ENCODE results near the gene TPCN1. TPM values are rescaled to one million over a fixed set of nuclear protein-coding genes. Genes with fewer than 3 reads are reported as not detected.

The TPCN1 gene
- total and polyA plus RNA-seq, 2 of the 13 experiments (the other 11 are each of a cell fraction or from before 2014, with no cell fraction given) = 8.0 to 26.8 TPM

GRCh38 chr12:113334786-113335539 lies 113.7 kb downstream of the TPCN1 start, which contains the start of gene SLC8B1 (continued):
- no peak for TF ChIP-seq TRAFD1 (CRISPR knock-in tag; IDR thresholded peaks at IDR 0.05; ENCODE audit: borderline replicate concordance)
- no peak for TF ChIP-seq ZNF510 (CRISPR knock-in tag; IDR thresholded peaks at IDR 0.05; ENCODE audit: low read depth)
- TF ChIP-seq KLF13 (CRISPR knock-in tag; IDR thresholded peaks at IDR 0.05) = no peak
- no peak for TF ChIP-seq ARID2 (CRISPR knock-in tag; IDR thresholded peaks at IDR 0.05; ENCODE audit: borderline replicate concordance)
- TF ChIP-seq KAT8 (CRISPR knock-in tag; IDR thresholded peaks at IDR 0.05) = peak; percentile 62
- TF ChIP-seq LBX2 (CRISPR knock-in tag; IDR thresholded peaks at IDR 0.05; ENCODE audit: borderline replicate concordance) = peak; percentile 47; the same call in 1 of the 2 replicates
- TF ChIP-seq ISL2 (CRISPR knock-in tag; IDR thresholded peaks at IDR 0.05) = no peak
- TF ChIP-seq ZNF260 (CRISPR knock-in tag; IDR thresholded peaks at IDR 0.05; ENCODE audit: borderline replicate concordance, low read depth) = no peak
- no peak for TF ChIP-seq ZNF383 (CRISPR knock-in tag; IDR thresholded peaks at IDR 0.05; ENCODE audit: borderline replicate concordance)
- no peak for TF ChIP-seq ZNF749 (CRISPR knock-in tag; IDR thresholded peaks at IDR 0.05; ENCODE audit: borderline replicate concordance)
- no peak for TF ChIP-seq CHCHD3 (CRISPR knock-in tag; IDR thresholded peaks at IDR 0.05)
- 0 out of 2 replicates have a peak, but pooled peaks have one; percentile 19 for TF ChIP-seq ESRRA (CRISPR knock-in tag; IDR thresholded peaks at IDR 0.05; ENCODE audit: low read depth)
- 0 out of 2 replicates have a peak, but pooled peaks have one; percentile 51 for TF ChIP-seq SMAD1 (CRISPR knock-in tag; IDR thresholded peaks at IDR 0.05; ENCODE audit: borderline replicate concordance, low read depth)
- 0 out of 2 replicates have a peak, but pooled peaks have one; percentile 62 for TF ChIP-seq ZNF274 (CRISPR knock-in tag; IDR thresholded peaks at IDR 0.05)
- TF ChIP-seq EED (CRISPR knock-in tag; IDR thresholded peaks at IDR 0.05) = peak; percentile 64; the same call in 1 of the 2 replicates
- no peak for TF ChIP-seq MIER3 (CRISPR knock-in tag; IDR thresholded peaks at IDR 0.05; ENCODE audit: borderline replicate concordance)
- no peak for TF ChIP-seq HOXA7 (CRISPR knock-in tag; IDR thresholded peaks at IDR 0.05)
- TF ChIP-seq ZNF704 (CRISPR knock-in tag; IDR thresholded peaks at IDR 0.05; ENCODE audit: borderline replicate concordance) = no peak
- TF ChIP-seq SP140L (CRISPR knock-in tag; IDR thresholded peaks at IDR 0.05; ENCODE audit: borderline replicate concordance) = no peak; the same call in 1 of the 2 replicates
- TF ChIP-seq ZNF382 (CRISPR knock-in tag; IDR thresholded peaks at IDR 0.05; ENCODE audit: borderline replicate concordance) = no peak
- TF ChIP-seq PAWR (CRISPR knock-in tag; IDR thresholded peaks at IDR 0.05; ENCODE audit: borderline replicate concordance) = no peak
- TF ChIP-seq ZNF678 (CRISPR knock-in tag; IDR thresholded peaks at IDR 0.05) = no peak
- no peak for TF ChIP-seq ZKSCAN5 (CRISPR knock-in tag; IDR thresholded peaks at IDR 0.05)
- no peak; the same call in 1 of the 2 replicates for TF ChIP-seq ZC3H13 (CRISPR knock-in tag; IDR thresholded peaks at IDR 0.05)
- TF ChIP-seq NFYB (CRISPR knock-in tag; IDR thresholded peaks at IDR 0.05) = no peak
- no peak for TF ChIP-seq TRIM22 (IDR thresholded peaks at IDR 0.05)
